ENCODE results near the gene SPINK5.
"Not testable (repeated sequence)": the region's sequence is repeated elsewhere in the genome, so short reads cannot be mapped to it uniquely, and the experiment has no call there.

The SPINK5 gene
- 0 to 3.4 (median 0) reads per million in 17 experiments for total RNA-seq

DNA sequence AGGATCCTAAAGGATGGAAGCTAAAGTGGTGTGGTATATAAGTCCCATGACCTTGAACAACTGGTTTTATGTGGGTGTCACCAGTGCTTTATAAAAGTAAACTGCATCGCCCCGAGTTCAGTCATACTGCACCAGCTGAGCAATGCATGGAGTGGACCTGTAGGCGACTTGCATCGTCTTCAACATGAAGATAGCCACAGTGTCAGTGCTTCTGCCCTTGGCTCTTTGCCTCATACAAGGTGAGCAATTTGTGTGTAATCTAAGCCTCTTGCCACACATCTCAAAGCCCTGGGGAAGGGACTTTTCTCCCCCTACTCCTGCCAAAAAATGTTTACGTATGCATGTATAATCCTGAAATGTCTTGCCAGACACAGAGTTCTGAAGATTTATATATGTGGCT, at the start of gene SPINK5:
SPINK5 (plus strand) TSS at position 120 of the 400 bp plus-strand sequence; CDS start at position 185, 65 bp downstream.
- DNase-seq, result no peak

GRCh38 chr5:148014276-148014675, 49.5 kb upstream of the SPINK5 start:
- peak in 1 of 4 experiments; percentile 9 for DNase-seq

GRCh38 chr5:148020257-148020988, 43.4 kb upstream of the SPINK5 start:
- DNase-seq, result no peak

DNA sequence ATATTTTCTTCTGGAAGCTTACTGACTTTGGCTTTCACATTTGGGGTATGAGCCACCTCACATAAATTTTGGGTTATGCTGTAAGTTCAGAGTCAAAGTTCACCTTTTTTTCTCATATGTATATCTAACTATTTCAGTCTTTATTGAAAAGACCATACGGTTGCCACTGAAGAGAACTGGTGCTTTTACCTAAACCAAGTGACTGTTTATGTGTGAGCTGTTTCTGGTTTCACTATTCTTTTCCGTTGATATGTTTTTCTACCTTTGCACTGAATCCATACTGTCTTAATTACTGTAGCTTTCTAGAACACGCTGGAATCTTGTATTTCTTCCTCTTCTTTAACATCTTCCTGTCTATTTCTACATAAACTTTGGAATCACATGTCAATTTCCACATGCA, 36.3 kb upstream of the SPINK5 start:
- no peak for DNase-seq

DNA sequence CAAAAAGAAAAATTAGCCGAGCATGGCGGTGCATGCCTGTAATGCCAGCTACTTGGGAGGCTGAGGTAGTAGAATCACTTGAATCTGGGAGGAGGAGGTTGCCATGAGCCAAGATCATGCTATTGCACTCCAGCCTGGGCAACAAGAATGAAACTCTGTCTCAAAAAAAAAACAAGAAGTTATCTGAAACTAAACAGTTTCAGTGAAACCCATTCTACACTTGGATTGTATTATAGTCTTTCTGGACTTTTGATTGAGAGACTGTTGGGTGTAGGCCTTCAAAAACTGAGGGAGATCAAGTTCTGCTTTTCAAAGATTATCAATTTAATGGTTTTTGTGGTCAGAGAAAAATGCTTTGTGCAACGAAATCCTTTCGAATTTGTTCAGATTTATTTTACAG, 34.6 kb upstream of the SPINK5 start:
- DNase-seq, result no peak

GRCh38 chr5:148033134-148033533, 30.6 kb upstream of the SPINK5 start:
- no peak for DNase-seq

DNA sequence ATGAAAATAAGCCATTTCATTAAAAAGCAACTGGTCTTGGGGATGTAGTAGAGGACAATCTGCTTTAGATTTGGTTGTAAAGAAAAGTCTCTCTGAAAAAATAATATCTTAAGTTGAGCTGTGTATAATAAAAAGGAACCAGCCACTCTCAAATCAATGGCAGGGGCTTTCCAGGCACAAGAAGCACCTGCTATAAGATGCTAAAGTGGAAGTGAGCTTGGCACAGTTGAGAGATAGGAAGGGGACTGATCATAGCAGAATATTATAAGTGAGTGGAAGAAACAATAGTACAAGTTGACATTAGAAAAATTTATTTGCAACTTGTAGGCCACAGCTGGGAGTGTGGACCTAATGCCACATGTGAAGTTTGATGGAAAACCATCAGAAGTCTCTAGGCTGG, 28.1 kb upstream of the SPINK5 start:
- DNase-seq, result no peak

DNA sequence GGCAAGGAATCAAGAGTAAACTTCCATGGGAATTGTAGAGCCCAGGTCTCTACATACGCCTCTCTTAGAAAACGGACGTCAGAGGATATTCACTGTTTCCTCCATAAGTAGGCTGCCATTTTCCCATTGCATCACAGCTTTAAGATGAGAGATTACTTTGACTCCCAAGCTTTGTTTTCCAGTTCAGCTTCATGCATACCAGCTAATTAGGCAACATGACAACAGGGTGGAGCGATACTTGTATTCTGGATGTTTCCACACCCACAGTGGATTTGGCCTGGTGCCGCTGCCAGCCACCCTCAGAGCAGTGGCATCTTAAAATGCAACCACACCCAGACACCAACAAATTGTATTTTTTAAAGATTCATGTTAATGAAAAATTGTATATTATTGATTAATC, 20.9 kb upstream of the SPINK5 start:
- DNase-seq, result no peak

DNA sequence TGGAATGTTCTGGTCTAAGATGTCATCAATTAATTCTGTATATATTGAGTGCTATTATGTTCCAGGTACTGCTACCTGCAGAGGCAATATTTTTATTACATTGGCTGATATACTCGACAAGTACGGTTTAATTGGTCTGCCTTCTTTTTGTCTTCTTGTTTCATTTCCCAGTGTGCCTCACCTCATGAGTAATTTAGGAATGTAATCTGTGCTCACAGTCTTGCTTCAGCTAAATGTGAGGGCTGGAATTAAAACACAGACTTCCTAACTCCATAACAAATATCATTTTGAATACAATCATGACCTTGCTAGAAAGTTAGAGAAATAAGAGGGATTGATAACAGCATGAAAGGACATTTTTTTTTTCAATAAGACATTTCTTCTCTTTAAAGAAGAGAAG, 20.1 kb upstream of the SPINK5 start:
- no peak for DNase-seq

- not testable (repeated sequence) for DNase-seq
These were observed 8.6 kb upstream of the SPINK5 start for GRCh38 chr5:148055160-148055559.

GRCh38 chr5:148060309-148060708, 3.5 kb upstream of the SPINK5 start:
- DNase-seq, result no peak

DNA sequence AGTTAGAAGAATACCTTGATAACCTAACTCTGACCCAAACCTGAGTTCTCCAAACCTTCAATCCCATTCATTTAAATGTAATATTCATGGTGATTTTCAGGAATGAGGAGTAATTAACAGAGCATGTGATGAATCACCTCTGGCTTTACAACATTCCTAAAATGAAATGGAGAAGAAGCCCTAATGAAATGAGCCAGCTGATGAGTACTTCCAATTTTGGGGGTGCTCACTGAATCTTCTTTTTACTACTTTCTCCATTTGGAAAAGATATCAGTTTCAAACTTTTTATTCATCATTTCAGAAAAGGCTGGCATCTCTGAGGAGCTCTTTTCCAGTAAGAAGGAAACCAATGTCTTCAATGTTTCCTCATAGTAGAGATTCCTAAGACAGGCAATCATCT, 2.9 kb upstream of the SPINK5 start:
- no peak for DNase-seq

DNA sequence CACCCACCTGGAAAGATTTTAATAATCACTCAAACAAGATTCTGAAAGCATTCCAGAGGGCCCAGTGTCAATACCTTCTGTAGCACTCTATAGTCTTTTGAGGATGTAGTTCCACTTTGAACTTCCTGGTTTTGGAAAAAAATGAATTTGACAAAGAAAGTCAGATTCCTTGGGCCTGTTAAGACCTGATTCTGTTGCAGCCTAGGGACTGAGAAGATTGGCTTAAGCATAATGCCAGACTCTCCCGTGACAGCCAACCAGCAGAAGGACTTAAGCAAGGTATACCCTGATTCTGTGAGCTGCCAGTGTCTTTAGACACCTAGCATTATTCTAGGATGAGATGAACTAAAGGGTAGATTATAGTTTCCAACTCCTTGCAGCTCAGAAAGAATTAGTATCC, 6.8 kb downstream of the SPINK5 start:
- no peak for DNase-seq

- DNase-seq, result no peak
These were observed 8.4 kb downstream of the SPINK5 start for GRCh38 chr5:148072207-148072606.

GRCh38 chr5:148075529-148075928, 11.7 kb downstream of the SPINK5 start:
- DNase-seq, result no peak

DNA sequence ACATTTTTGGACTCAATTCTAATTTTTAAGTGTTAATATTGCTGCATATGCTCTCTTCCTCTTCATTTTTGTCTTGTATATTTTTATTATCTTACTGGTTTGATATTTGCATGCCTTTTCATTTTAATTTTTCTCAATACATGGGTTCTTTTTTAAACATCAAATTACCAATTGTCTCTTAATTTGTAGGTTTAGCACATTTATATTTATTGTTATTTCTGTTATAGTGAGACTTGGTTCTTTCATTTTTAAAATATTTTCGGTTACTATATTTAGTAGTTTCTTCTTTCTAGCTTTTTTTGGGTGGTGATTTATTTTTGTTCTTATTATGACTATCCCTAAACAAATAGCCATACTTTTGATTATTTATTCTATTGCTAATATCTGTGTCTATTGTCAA, 19.4 kb downstream of the SPINK5 start:
- DNase-seq, result no peak

- no peak for DNase-seq
These were observed 20.5 kb downstream of the SPINK5 start for GRCh38 chr5:148084269-148084668.

DNA sequence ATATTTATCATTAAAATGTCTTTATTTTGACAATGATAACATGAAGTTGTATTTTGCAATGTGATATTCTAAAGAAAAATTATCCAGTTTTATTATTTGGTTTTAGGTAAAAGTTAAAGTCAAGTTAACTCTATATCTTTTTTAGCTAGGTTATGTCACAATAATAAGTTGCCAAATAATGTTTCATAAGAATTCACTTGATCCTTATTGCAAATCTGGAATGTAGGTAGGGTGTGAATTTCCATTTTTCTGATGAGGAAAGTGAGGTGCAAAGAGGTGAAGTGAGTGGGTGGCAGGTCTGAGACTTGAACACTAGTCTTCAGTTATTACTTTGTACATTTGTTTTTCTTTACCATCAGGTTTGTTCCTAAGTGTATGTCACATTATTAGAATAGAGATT, 21.5 kb downstream of the SPINK5 start:
- DNase-seq, result no peak

GRCh38 chr5:148085977-148086705, 22.4 kb downstream of the SPINK5 start:
- no peak for DNase-seq

DNA sequence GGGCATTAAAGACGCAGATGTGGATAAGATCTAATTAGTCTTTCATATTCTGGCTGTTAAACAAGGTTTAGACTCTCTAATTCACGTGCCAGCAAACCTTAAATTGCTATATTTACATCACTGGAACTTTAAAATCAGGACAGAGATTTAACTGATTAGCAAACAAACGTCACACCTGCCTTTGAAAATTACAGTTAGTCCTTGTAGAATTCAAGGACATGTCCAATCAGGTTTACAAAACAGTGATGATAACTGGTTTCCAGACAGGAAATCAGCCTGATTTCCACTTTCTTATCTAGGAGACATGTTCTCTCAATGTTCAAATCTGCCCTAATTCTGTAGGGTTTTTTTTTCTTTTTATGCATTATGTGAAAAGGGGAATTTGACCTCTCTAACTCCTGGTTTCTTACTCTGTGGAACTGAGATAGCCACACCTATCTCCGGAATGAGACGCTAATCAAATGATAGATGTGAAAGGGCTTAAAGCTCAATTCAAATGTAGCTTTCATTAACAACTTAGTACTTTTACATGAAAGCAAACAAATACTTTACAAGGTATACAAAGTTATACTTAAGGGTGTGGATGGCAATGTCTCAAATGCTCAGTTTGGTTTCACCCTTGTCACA, 26.5 kb downstream of the SPINK5 start:
- DNase-seq, result no peak

DNA sequence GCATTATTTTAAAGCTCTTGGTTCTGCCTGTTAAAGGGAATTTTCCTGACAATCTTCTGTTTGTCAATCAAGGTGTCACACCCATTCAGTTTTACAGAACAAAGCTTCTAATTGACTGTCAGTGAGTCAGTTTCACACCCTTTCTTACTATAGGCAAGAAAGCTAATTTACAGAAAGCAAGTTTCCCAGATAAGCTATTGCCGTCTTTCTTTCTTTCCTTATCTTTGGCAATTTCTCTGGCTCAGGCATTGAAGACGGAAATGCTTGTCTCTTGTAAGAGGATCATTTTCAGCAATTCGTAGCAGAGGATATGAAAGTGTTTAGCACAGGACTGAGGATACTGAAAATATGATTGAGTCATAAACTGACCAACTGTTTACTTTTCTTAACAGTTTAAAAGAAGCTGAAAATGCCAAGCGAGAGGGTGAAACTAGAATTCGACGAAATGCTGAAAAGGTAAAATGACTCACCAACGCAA, 27.0 kb downstream of the SPINK5 start:
- no peak for DNase-seq

GRCh38 chr5:148091991-148092964, 28.5 kb downstream of the SPINK5 start:
- DNase-seq, result no peak
